Measurements from ENCODE around the gene CDH23.

GRCh38 chr10:71605263-71605962, 208.7 kb downstream of the CDH23 start:
- no peak for TF ChIP-seq PBX3 (IDR thresholded peaks at IDR 0.05; ENCODE audit: insufficient replicate concordance, low read depth, low read length)
- no peak for TF ChIP-seq CREM (IDR thresholded peaks at IDR 0.05; ENCODE audit: low read depth)
- no peak for TF ChIP-seq CTCF (IDR thresholded peaks at IDR 0.05 in 2 of 3, conservative IDR thresholded peaks at IDR 0.05 in 1 of 3; ENCODE audit: control insufficient read depth in 2 of 3, extremely low read depth in 1 of 3, insufficient read depth in 1 of 3, low read depth in 3 of 3, low read length in 3 of 3)
- TF ChIP-seq SREBF2 (IDR thresholded peaks at IDR 0.05; ENCODE audit: low read length): no peak
- TF ChIP-seq FOS (IDR thresholded peaks at IDR 0.05; ENCODE audit: borderline replicate concordance, extremely low read depth, insufficient read length): no peak
- TF ChIP-seq FOXK2 (IDR thresholded peaks at IDR 0.05): no peak
- TF ChIP-seq TAF1 (IDR thresholded peaks at IDR 0.05; ENCODE audit: borderline replicate concordance, low read depth, low read length): no peak
- TF ChIP-seq PAX5 (IDR thresholded peaks at IDR 0.05; ENCODE audit: borderline replicate concordance, low read depth, low read length): no peak
- no peak for TF ChIP-seq NFYA (IDR thresholded peaks at IDR 0.05; ENCODE audit: borderline replicate concordance, low read depth, low read length)
- no peak for TF ChIP-seq REST (IDR thresholded peaks at IDR 0.05; ENCODE audit: low read depth, low read length)

All from GM12878 (cell line).